ENCODE measurements around the gene MAPKBP1.
A peak's percentile ranks its signal among the peaks of the same experiment; 100 is the strongest.

Gene MAPKBP1

DNA sequence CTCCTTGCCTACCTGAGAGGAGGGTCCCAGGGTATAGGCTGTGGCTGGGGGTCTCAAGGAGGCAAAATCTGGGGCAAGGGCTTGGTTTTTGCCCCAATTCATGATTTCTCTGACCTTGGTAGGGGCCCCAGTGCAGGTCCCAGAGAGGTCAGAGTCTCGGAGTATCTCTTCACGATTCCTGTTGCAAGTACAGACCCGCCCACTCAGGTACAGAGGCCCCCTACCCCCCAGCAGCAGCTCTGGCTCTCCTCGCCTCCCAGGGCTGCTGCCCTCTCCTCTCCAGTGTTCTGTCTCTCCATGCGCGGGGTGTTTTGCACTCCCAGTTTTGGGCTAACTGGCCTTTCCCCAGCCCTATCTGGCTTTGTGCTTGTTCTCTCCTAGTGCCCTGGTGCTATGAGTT is 48.2 kb downstream of the MAPKBP1 start:
- Histone ChIP-seq H3K27me3 (ENCODE audit: control insufficient read depth in 1 of 2, insufficient read depth in 2 of 2, low read length in 2 of 2) (no peaks in the 10 kb centered on the region), H3K36me3 (ENCODE audit: insufficient read depth, low read length) (peaks cover 75% of the 10 kb centered on the region), H3K9ac (ENCODE audit: low read length) (no peak overlapping the region), H3K4me3 (ENCODE audit: low read depth in 1 of 2, low read length in 2 of 2) (no peak overlapping the region), H3K27ac (ENCODE audit: low read depth, low read length) (no peak overlapping the region), H3K4me1 (ENCODE audit: insufficient read depth, low read length) (no peaks in the 10 kb centered on the region), H3K9me3 (ENCODE audit: low read length) (no peaks in the 10 kb centered on the region)

DNA sequence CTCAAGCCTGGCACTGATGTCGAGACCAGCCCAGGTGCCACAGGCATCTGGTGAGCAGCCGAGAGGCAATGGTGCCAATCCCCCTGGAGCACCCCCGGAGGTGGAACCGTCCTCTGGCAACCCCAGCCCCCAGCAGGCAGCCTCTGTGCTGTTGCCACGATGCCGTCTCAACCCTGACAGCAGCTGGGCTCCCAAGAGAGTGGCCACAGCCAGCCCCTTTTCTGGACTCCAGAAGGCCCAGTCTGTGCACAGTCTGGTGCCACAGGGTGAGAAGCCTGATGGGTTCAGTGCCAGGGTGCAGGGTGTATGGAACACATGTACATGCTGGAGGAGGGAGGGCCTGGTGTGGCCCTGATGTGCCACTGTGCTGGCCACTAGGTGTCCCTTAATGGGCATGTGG is 48.7 kb downstream of the MAPKBP1 start:
- Histone ChIP-seq H3K27ac (ENCODE audit: low read depth, low read length) (no peak overlapping the region), H3K4me3 (ENCODE audit: low read depth in 1 of 2, low read length in 2 of 2) (no peak overlapping the region), H3K4me1 (ENCODE audit: insufficient read depth, low read length) (no peaks in the 10 kb centered on the region), H3K9me3 (ENCODE audit: low read length) (no peaks in the 10 kb centered on the region), H3K36me3 (ENCODE audit: insufficient read depth, low read length) (peaks cover 70% of the 10 kb centered on the region), H3K27me3 (ENCODE audit: control insufficient read depth in 1 of 2, insufficient read depth in 2 of 2, low read length in 2 of 2) (no peaks in the 10 kb centered on the region), H3K9ac (ENCODE audit: low read length) (no peak overlapping the region)

DNA sequence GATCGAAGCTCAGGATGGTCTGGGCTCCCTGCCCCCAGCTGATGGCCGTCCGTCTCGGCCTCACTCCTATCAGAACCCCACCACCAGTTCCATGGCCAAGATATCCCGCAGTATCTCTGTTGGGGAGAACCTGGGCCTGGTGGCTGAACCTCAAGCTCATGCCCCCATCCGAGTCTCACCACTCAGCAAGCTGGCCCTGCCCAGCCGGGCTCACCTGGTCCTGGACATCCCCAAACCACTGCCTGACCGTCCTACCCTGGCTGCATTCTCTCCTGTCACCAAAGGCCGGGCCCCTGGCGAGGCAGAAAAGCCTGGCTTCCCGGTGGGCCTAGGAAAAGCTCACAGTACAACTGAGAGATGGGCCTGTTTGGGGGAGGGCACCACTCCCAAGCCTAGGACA is 49.2 kb downstream of the MAPKBP1 start:
- H3K36me3 ChIP-seq (ENCODE audit: insufficient read depth, low read length): peaks cover 65% of the 10 kb centered on the region
- H3K9me3 ChIP-seq (ENCODE audit: low read length): no peaks in the 10 kb centered on the region
- peaks cover under 1% of the 10 kb centered on the region for H3K4me1 ChIP-seq (ENCODE audit: insufficient read depth, low read length)
- no peak overlapping the region for H3K9ac ChIP-seq (ENCODE audit: low read length)
- H3K4me3 ChIP-seq (ENCODE audit: low read depth in 1 of 2, low read length in 2 of 2): no peak overlapping the region
- no peak overlapping the region for H3K27ac ChIP-seq (ENCODE audit: low read depth, low read length)
- no peaks in the 10 kb centered on the region for H3K27me3 ChIP-seq (ENCODE audit: control insufficient read depth in 1 of 2, insufficient read depth in 2 of 2, low read length in 2 of 2)

- Histone ChIP-seq H3K27ac (ENCODE audit: low read depth, low read length) (no peak overlapping the region), H3K9me3 (ENCODE audit: low read length) (no peaks in the 10 kb centered on the region), H3K4me1 (ENCODE audit: insufficient read depth, low read length) (peaks cover 7% of the 10 kb centered on the region), H3K4me3 (ENCODE audit: low read depth in 1 of 2, low read length in 2 of 2) (no peak overlapping the region), H3K27me3 (ENCODE audit: control insufficient read depth in 1 of 2, insufficient read depth in 2 of 2, low read length in 2 of 2) (no peaks in the 10 kb centered on the region), H3K9ac (ENCODE audit: low read length) (no peak overlapping the region), H3K36me3 (ENCODE audit: insufficient read depth, low read length) (peaks cover 58% of the 10 kb centered on the region)
Measured at GRCh38 chr15:41824062-41824745, 49.9 kb downstream of the MAPKBP1 start.

DNA sequence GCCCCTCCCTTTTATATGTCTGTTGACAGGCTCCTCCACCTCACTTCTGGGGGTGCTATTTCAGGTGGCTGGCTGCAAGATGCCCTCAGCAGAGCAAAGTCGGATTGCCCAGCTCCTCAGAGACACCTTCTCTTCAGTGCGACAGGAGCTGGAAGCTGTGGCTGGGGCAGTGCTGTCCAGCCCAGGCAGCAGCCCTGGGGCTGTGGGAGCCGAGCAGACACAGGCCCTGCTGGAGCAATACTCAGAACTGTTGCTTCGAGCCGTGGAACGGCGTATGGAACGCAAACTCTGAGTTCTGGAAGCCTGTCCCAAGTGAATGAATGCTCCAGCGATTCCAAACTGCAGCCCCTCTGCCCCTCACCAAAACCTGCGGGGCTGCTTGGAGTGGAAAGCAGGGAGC is 50.9 kb downstream of the MAPKBP1 start:
- Histone ChIP-seq H3K27ac (ENCODE audit: low read depth, low read length) (no peak overlapping the region), H3K36me3 (ENCODE audit: insufficient read depth, low read length) (peaks cover 48% of the 10 kb centered on the region), H3K4me3 (ENCODE audit: low read depth in 1 of 2, low read length in 2 of 2) (no peak overlapping the region), H3K27me3 (ENCODE audit: control insufficient read depth in 1 of 2, insufficient read depth in 2 of 2, low read length in 2 of 2) (no peaks in the 10 kb centered on the region), H3K9ac (ENCODE audit: low read length) (no peak overlapping the region), H3K9me3 (ENCODE audit: low read length) (no peaks in the 10 kb centered on the region), H3K4me1 (ENCODE audit: insufficient read depth, low read length) (peaks cover 10% of the 10 kb centered on the region)

DNA sequence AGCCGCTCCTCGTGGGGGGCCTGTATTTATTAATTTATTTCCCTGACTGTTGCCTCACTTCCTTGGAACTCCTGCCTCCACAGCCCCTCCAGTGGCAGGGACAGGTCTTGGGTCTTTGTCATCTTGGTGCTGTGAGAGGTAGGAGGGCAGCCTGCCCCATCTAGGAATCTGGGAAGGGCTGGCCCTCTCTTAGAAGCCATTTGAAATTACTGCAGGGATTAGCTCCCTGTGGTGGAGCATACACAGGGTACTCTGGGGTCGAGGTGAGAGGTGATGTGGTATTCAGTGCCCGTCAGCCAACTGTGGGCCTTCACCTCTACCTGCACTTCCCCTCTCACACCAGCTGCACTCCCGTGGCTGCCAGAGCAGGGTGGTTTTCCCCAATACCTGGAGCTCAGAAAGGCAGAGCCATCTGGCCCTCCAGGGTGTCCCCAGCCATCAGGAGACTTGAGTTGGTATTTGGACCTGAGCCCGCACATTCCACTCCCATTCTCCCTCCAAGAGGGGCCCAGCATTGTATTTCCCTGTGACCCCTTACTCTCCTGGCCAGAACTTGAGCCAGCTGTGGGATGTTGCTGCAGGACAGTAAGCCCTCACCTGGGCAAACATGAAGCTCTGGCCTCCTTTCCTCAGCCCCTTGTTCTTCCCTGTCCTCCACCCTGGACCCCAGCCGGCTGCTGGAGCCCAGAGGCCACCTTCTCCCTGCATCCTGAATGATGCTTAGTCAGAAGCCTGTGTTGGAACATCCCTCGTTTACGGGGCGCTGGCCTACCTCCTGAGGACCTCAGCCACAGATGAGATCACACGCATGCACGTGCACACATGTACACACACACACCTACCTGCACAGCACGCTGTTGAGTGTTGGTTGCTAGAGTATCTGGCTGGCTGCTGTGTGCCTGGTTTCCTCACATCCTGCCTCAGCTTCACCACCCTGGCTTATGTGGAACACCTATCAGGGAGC is 51.6 kb downstream of the MAPKBP1 start:
- Histone ChIP-seq H3K36me3 (ENCODE audit: insufficient read depth, low read length) (peaks cover 43% of the 10 kb centered on the region), H3K4me3 (ENCODE audit: low read depth in 1 of 2, low read length in 2 of 2) (no peak overlapping the region), H3K9ac (ENCODE audit: low read length) (no peak overlapping the region), H3K4me1 (ENCODE audit: insufficient read depth, low read length) (peaks cover 10% of the 10 kb centered on the region), H3K27ac (ENCODE audit: low read depth, low read length) (no peak overlapping the region), H3K9me3 (ENCODE audit: low read length) (no peaks in the 10 kb centered on the region), H3K27me3 (ENCODE audit: control insufficient read depth in 1 of 2, insufficient read depth in 2 of 2, low read length in 2 of 2) (no peaks in the 10 kb centered on the region)

DNA sequence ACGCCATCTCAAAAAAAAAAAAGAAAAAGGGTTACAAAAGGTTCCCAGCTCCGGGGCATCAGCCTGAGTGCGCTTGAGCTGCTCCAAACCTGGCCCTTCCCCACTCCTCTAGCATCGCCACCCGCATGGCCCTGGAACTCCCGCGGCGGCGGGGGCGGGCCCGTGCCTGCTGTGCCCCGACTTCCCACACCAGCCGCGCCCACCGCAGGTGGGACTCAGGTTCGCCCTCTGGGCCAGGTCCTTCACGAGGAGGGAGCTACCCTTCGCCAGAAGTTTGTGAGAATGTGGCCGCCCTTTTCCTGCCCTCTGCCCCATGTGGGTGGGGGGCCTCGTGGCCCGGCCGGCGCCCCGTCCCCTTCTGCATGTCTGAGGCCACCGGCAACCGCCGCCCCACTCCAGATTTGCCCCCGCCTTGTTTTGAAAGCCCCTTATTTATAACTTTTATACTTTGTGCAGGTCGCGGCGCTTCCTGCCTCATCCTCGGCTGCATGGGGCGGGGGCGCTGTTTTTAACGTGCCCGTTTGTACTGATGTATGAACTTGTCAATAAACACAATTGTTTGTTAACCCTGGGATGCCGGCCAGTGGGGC is 53.1 kb downstream of the MAPKBP1 start:
- no peak overlapping the region for H3K9ac ChIP-seq (ENCODE audit: low read length)
- peak overlapping the region; percentile 32 for H3K27ac ChIP-seq (ENCODE audit: low read depth, low read length)
- no peaks in the 10 kb centered on the region for H3K9me3 ChIP-seq (ENCODE audit: low read length)
- H3K4me1 ChIP-seq (ENCODE audit: insufficient read depth, low read length): peaks cover 10% of the 10 kb centered on the region
- peaks cover 29% of the 10 kb centered on the region for H3K36me3 ChIP-seq (ENCODE audit: insufficient read depth, low read length)
- H3K4me3 ChIP-seq (ENCODE audit: low read depth in 1 of 2, low read length in 2 of 2): peak overlapping the region; percentile 51 to 80
- no peaks in the 10 kb centered on the region for H3K27me3 ChIP-seq (ENCODE audit: control insufficient read depth in 1 of 2, insufficient read depth in 2 of 2, low read length in 2 of 2)

DNA sequence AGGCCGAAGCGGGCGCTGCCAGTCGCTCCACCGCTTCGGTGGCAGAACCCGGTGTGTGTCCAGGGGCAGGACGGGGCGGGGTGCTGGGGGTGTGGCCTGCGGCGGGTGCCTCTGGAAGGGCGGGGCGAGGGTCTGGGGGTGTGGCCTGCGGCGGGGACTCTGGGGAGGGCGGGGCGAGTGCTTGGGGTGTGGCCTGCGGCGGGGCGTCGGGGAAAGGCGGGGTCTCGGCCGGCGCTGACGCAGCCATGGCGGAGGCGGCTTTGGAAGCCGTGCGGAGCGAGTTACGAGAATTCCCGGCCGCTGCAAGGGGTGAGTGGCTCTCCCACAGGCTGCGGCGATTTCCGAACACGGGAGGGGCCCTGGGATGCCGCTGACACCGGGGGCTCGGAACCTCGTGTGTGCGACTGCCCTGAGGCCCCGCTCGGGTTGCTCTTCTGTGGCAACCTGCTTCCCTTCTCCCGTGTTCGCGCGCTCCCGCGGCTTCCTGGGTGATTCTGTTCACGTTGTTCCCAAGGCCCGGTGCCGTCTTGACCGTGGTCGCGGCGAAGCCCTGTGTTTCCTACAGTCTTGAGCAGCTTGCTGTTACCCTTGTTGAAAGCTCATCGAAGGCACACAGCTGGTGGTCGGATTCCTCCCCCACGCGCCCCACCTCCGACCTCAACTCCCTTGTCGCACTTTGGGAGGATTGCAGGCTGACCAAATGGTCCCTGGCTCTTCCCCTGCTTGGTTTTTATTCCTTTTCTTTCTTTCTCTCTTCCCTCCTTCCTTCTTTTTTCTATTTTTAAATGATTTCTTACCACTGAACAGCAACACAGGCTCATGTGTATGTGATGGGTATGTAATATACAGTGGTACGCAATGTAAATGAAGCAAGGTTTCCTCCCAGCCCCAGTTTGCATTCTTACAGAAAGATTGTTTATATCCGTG is 53.9 kb downstream of the MAPKBP1 start, which contains the start of gene JMJD7:
Gene JMJD7 (plus strand): TSS at position 213 of the 927 bp plus-strand sequence. CDS start 33 bp downstream, at position 246.
- peak within 1 kb of the TSS; percentile 67 for H3K9ac ChIP-seq (ENCODE audit: low read length)
- peak within 1 kb of the TSS; percentile 85 for H3K27ac ChIP-seq (ENCODE audit: low read depth, low read length)
- peaks cover 10% of the 10 kb centered on the region for H3K4me1 ChIP-seq (ENCODE audit: insufficient read depth, low read length)
- no peaks in the 10 kb centered on the region for H3K9me3 ChIP-seq (ENCODE audit: low read length)
- H3K36me3 ChIP-seq (ENCODE audit: insufficient read depth, low read length): peaks cover 23% of the 10 kb centered on the region
- H3K27me3 ChIP-seq (ENCODE audit: control insufficient read depth in 1 of 2, insufficient read depth in 2 of 2, low read length in 2 of 2): no peaks in the 10 kb centered on the region
- peak within 1 kb of the TSS; percentile 80 to 81 for H3K4me3 ChIP-seq (ENCODE audit: low read depth in 1 of 2, low read length in 2 of 2)

- Histone ChIP-seq H3K4me3 (ENCODE audit: low read depth in 1 of 2, low read length in 2 of 2) (peak overlapping the region; percentile 80 to 81), H3K4me1 (ENCODE audit: insufficient read depth, low read length) (peaks cover 10% of the 10 kb centered on the region), H3K36me3 (ENCODE audit: insufficient read depth, low read length) (peaks cover 17% of the 10 kb centered on the region), H3K27me3 (ENCODE audit: control insufficient read depth in 1 of 2, insufficient read depth in 2 of 2, low read length in 2 of 2) (no peaks in the 10 kb centered on the region), H3K9ac (ENCODE audit: low read length) (peak overlapping the region; percentile 67), H3K9me3 (ENCODE audit: low read length) (no peaks in the 10 kb centered on the region), H3K27ac (ENCODE audit: low read depth, low read length) (peak overlapping the region; percentile 85)
Measured at GRCh38 chr15:41828807-41829141, 54.5 kb downstream of the MAPKBP1 start.

DNA sequence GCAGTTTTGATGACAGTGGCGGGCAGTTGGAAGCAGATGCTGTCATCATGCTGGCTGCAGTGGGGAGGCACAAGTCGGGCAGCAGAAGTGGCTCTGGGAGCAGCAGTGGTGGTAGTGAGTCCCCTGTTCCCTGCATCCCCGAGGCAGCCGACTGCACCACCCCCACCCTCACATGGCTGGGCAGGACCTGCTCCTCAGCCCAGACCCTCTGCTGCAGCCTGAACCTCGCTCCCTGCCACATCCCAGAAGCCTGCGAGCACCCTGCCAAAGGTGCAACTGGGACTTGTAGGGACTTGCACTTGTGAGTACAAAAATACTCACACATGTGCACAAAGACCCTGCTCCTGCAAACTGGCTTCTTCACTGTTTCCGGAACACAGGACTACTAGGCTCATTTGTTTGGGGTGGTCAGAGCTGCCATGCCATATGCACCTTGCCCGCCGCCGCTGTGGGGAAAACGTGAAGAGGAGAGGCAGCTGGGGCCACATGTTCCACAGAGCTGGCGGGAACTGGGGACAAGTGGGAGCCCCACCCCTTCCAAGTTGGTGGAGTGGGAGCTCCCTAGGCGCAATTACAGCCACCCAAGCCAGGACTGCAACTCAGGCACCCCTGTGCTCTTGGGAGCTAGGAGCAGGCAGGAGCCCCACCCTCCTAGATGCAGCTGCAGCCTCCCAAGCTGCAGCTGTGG is 55.8 kb downstream of the MAPKBP1 start:
- no peak overlapping the region for H3K27ac ChIP-seq (ENCODE audit: low read depth, low read length)
- no peak overlapping the region for H3K4me3 ChIP-seq (ENCODE audit: low read depth in 1 of 2, low read length in 2 of 2)
- no peaks in the 10 kb centered on the region for H3K9me3 ChIP-seq (ENCODE audit: low read length)
- H3K36me3 ChIP-seq (ENCODE audit: insufficient read depth, low read length): peaks cover 7% of the 10 kb centered on the region
- H3K4me1 ChIP-seq (ENCODE audit: insufficient read depth, low read length): peaks cover 10% of the 10 kb centered on the region
- no peaks in the 10 kb centered on the region for H3K27me3 ChIP-seq (ENCODE audit: control insufficient read depth in 1 of 2, insufficient read depth in 2 of 2, low read length in 2 of 2)
- no peak overlapping the region for H3K9ac ChIP-seq (ENCODE audit: low read length)

All from muscle layer of colon (tissue), 2 donors.